Transverse colon (tissue), 4 donors: ENCODE results near the gene NFASC.

Source experiments
- EP300 ChIP-seq: sonication (generic); formaldehyde crosslinking; IDR thresholded peaks from one replicate; pipeline ENCODE4 v1.6.1; 2017; ENCODE audit warnings: antibody characterized with exemption, low read depth
- POLR2A ChIP-seq: fragments of 450-650 bp; IDR thresholded peaks from one replicate; pipeline ENCODE4 v1.6.1; 2016; ENCODE audit warnings: antibody characterized with exemption, mild to moderate bottlenecking, moderate library complexity
- POLR2AphosphoS5 ChIP-seq, 3 donors: sonication (generic); formaldehyde crosslinking; IDR thresholded peaks; one replicate each; pipeline ENCODE4 v1.6.1; 2016; ENCODE audit warnings: antibody characterized with exemption in 3 of 3
- TF ChIP-seq, protein P1 (sequence below), 5 experiments: fragments of 200-600 bp in 3 of 5; fragments of 450-650 bp in 2 of 5; sonication (generic) in 3 of 5; IDR thresholded peaks; 1 replicate in 2 of 5; 2 replicates in 3 of 5; pipeline ENCODE4 v1.5.1; 2016 to 2017; ENCODE audit warnings: antibody characterized with exemption in 5 of 5, inconsistent platforms in 3 of 5, mild to moderate bottlenecking in 2 of 5, moderate library complexity in 1 of 5

- TF ChIP-seq POLR2AphosphoS5 (IDR thresholded peaks at IDR 0.05) (no peak), EP300 (no peak), POLR2A (no peak)
- TF ChIP-seq, protein P1, sequence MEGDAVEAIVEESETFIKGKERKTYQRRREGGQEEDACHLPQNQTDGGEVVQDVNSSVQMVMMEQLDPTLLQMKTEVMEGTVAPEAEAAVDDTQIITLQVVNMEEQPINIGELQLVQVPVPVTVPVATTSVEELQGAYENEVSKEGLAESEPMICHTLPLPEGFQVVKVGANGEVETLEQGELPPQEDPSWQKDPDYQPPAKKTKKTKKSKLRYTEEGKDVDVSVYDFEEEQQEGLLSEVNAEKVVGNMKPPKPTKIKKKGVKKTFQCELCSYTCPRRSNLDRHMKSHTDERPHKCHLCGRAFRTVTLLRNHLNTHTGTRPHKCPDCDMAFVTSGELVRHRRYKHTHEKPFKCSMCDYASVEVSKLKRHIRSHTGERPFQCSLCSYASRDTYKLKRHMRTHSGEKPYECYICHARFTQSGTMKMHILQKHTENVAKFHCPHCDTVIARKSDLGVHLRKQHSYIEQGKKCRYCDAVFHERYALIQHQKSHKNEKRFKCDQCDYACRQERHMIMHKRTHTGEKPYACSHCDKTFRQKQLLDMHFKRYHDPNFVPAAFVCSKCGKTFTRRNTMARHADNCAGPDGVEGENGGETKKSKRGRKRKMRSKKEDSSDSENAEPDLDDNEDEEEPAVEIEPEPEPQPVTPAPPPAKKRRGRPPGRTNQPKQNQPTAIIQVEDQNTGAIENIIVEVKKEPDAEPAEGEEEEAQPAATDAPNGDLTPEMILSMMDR (IDR thresholded peaks at IDR 0.05), result no peak
These were observed 57.3 kb downstream of the NFASC start for GRCh38 chr1:204927673-204928641.
